HepG2 (cell line): ENCODE measurements around the gene GRP. TPM values are rescaled to one million over a fixed set of nuclear protein-coding genes. Genes with fewer than 3 reads are reported as not detected.

Experiments used
- ATAC-seq: fragments of 200-7000 bp; cut with Tn5 transposase; 3 replicates; pipeline ENCODE4 v1.9.1; 2020; ENCODE audit warnings: mild to moderate bottlenecking, moderate library complexity
- BruUV-seq: library from RNA; stranded (reverse); fragments of 400-500 nt; replicated peaks from 2 replicates; lab custom pipeline; 2021; lab: Mats Ljungman, UMichigan
- CTCF ChIA-PET: fragments of 300-600 bp; formaldehyde crosslinking; extraction: SDS; loops from one replicate; lab custom pipeline; 2021; ENCODE audit warnings: low total read pairs, inconsistent platforms, low intra/inter-chr PET ratio; lab: Yijun Ruan, JAX
- POLR2A ChIA-PET: fragments of 350-600 bp; sonication (Branson Sonifier 250); formaldehyde crosslinking; loops from one replicate; lab custom pipeline; 2020; ENCODE audit warnings: antibody characterized with exemption, inconsistent platforms; lab: Yijun Ruan, JAX
- DNase-seq: peaks from one replicate; pipeline ENCODE4 v3.0.0-alpha.2; 2015; ENCODE audit warnings: low spot score
- FAIRE-seq: peaks from 3 replicates; lab custom pipeline; 2011; peaks lifted over from hg19 to GRCh38; lab: Jason Lieb, UNC
- H2AFZ ChIP-seq: one replicate; pipeline ENCODE4 v1.6.1; 2011; ENCODE audit warnings: low read length, inconsistent platforms
- H3K27ac ChIP-seq: fragments of 300-600 bp; 3 replicates; pipeline ENCODE4 v1.8.0; 2011; ENCODE audit warnings: mixed run types, mild to moderate bottlenecking, mixed read lengths, low read length, inconsistent platforms; ENCODE audit not compliant: insufficient read depth; ENCODE audit errors: extremely low read length
- H3K27me3 ChIP-seq, 2 experiments: fragments of 200-600 bp in 1 of 2; 2 replicates in 1 of 2; 3 replicates in 1 of 2; pipeline versions ENCODE4 v1.6.0 to v1.8.0; 2011; ENCODE audit warnings: low read length in 2 of 2, mild to moderate bottlenecking in 2 of 2, moderate library complexity in 2 of 2, inconsistent platforms in 1 of 2; ENCODE audit not compliant: insufficient read depth in 2 of 2, control insufficient read depth in 1 of 2
- H3K36me3 ChIP-seq, 2 experiments: fragments of 200-600 bp in 1 of 2; replicated peaks in 1 of 2; 2 replicates in 1 of 2; 3 replicates in 1 of 2; pipeline versions ENCODE4 v1.5.1 to v1.8.0; 2011; ENCODE audit warnings: low read length in 2 of 2, inconsistent platforms in 1 of 2; ENCODE audit not compliant: insufficient read depth in 2 of 2, control insufficient read depth in 1 of 2
- H3K4me1 ChIP-seq: 2 replicates; pipeline ENCODE4 v1.5.1; 2012; ENCODE audit warnings: low read length, inconsistent platforms; ENCODE audit not compliant: insufficient read depth
- H3K4me2 ChIP-seq: 2 replicates; pipeline ENCODE4 v1.6.0; 2011; ENCODE audit warnings: low read depth, low read length, inconsistent platforms
- H3K4me3 ChIP-seq, 3 experiments: fragments of 200-600 bp in 1 of 3; sonication (generic), shearing (Covaris generic) in 1 of 3; replicated peaks in 1 of 3; 2 replicates each; pipeline ENCODE4 v1.5.1; 2011 to 2016; ENCODE audit warnings: low read length in 3 of 3, inconsistent platforms in 2 of 3, low read depth in 2 of 3, mild to moderate bottlenecking in 2 of 3, control low read depth in 1 of 3, mixed read lengths in 1 of 3; ENCODE audit not compliant: insufficient read depth in 1 of 3
- H3K79me2 ChIP-seq: one replicate; pipeline ENCODE4 v1.6.1; 2011; ENCODE audit warnings: low read length, inconsistent platforms; ENCODE audit not compliant: insufficient read depth
- H3K9ac ChIP-seq: 2 replicates; pipeline ENCODE4 v1.6.0; 2011; ENCODE audit warnings: mild to moderate bottlenecking, low read depth, low read length, inconsistent platforms; ENCODE audit not compliant: insufficient read depth
- H3K9me3 ChIP-seq: 2 replicates; pipeline ENCODE4 v1.5.1; 2012; ENCODE audit warnings: mild to moderate bottlenecking, low read length
- H4K20me1 ChIP-seq: 2 replicates; pipeline ENCODE4 v1.6.0; 2011; ENCODE audit warnings: inconsistent platforms, mild to moderate bottlenecking, low read length, moderate library complexity; ENCODE audit not compliant: insufficient read depth
- MAFF ChIP-seq: IDR thresholded peaks from 2 replicates; pipeline ENCODE4 v1.6.1; 2011; ENCODE audit warnings: low read depth, low read length, improper control_type of control experiment
- MAFK ChIP-seq, 2 experiments: IDR thresholded peaks in 1 of 2; conservative IDR thresholded peaks in 1 of 2; 2 replicates each; pipeline ENCODE4 v1.6.1; 2011; ENCODE audit warnings: improper control_type of control experiment in 2 of 2, low read length in 2 of 2
- PBX3 ChIP-seq: sonication (generic); formaldehyde crosslinking; IDR thresholded peaks from 2 replicates; pipeline ENCODE4 v1.8.1; 2023; ENCODE audit warnings: missing genetic modification reagents, inconsistent platforms, borderline replicate concordance
- RAD21 ChIP-seq: fragments of 450-650 bp; formaldehyde crosslinking; IDR thresholded peaks from 2 replicates; pipeline ENCODE4 v1.5.0; 2020; ENCODE audit warnings: mild to moderate bottlenecking
- SETDB1 ChIP-seq: sonication (generic); formaldehyde crosslinking; IDR thresholded peaks from 2 replicates; pipeline ENCODE4 v1.5.1; 2020; ENCODE audit warnings: missing genetic modification reagents, mild to moderate bottlenecking, borderline replicate concordance
- SMC3 ChIP-seq: IDR thresholded peaks from 2 replicates; pipeline ENCODE4 v1.6.1; 2011; ENCODE audit warnings: low read length, improper control_type of control experiment
- STAG1 ChIP-seq: sonication (generic); formaldehyde crosslinking; IDR thresholded peaks from 2 replicates; pipeline ENCODE4 v1.4.0; 2020; ENCODE audit warnings: missing genetic modification reagents
- ZBTB14 ChIP-seq: sonication (generic); formaldehyde crosslinking; IDR thresholded peaks from 2 replicates; pipeline ENCODE4 v1.4.0; 2020; ENCODE audit warnings: missing genetic modification reagents
- ZNF512B ChIP-seq: sonication (generic); formaldehyde crosslinking; IDR thresholded peaks from 2 replicates; pipeline ENCODE4 v1.5.1; 2020; ENCODE audit warnings: missing genetic modification reagents, mild to moderate bottlenecking, borderline replicate concordance
- ZNF841 ChIP-seq: sonication (generic); formaldehyde crosslinking; IDR thresholded peaks from 2 replicates; pipeline ENCODE4 v1.8.1; 2023; ENCODE audit warnings: missing genetic modification reagents, borderline replicate concordance
- WGBS: methylation state at CpG from one replicate; pipeline ENCODE4 v1.1.6; 2017; ENCODE audit warnings: low lambda C conversion rate; 5-methylcytosine and 5-hydroxymethylcytosine counted together
- in situ Hi-C: cut with HindIII; loops from 2 replicates; pipeline ENCODE4 v1.10.0; 2017; ENCODE audit warnings: low pct_unique_long_range_greater_than_20kb; ENCODE audit not compliant: extremely low pct_ligation_motif_present
- intact Hi-C: fragments of 100-400 bp; cut with micrococcal nuclease; formaldehyde crosslinking; loops from one replicate; pipeline ENCODE4 v1.10.0; 2022; ENCODE audit not compliant: unreplicated experiment
- polyA plus RNA-seq, 8 experiments: library from polyadenylated mRNA; depleted of rRNA in 3 of 8; stranded (reverse) in 7 of 8; unstranded in 1 of 8; fragments of >200 nt; fragmentation: Illumina TruSeq in 4 of 8; extraction: Trizol in 4 of 8; gene quantifications; 2 replicates each; pipeline versions ENCODE4 v1.2.1 to v1.2.3, GENCODE V29; 2011 to 2016; ENCODE audit warnings: low read depth in 4 of 8, missing spikeins in 1 of 8, mixed read lengths in 1 of 8; ENCODE audit not compliant: insufficient read depth in 1 of 8
- total RNA-seq, 5 experiments: library from RNA; depleted of rRNA; stranded (reverse); fragments of >200 nt; fragmentation: Illumina TruSeq; extraction: Trizol; gene quantifications; 2 replicates each; pipeline ENCODE4 v1.2.3, GENCODE V29; 2016; ENCODE audit warnings: low read depth in 1 of 5
- TF ChIP-seq, protein P1 (sequence below): sonication (generic); formaldehyde crosslinking; IDR thresholded peaks from 2 replicates; pipeline ENCODE4 v1.5.0; 2020; ENCODE audit warnings: mild to moderate bottlenecking, missing genetic modification reagents, moderate library complexity
- TF ChIP-seq, protein P2 (sequence below): sonication (generic); formaldehyde crosslinking; IDR thresholded peaks from 2 replicates; pipeline ENCODE4 v1.8.0; 2022; ENCODE audit warnings: mild to moderate bottlenecking, missing genetic modification reagents

The GRP gene
- total and polyA plus RNA-seq, 2 of the 13 experiments (the other 11 are each of a cell fraction or from before 2014, with no cell fraction given): not detected

- TF ChIP-seq ZNF512B (CRISPR knock-in tag): no peak
Measured at GRCh38 chr18:59246796-59247195, 26.8 kb downstream of the GRP start (continued).

DNA sequence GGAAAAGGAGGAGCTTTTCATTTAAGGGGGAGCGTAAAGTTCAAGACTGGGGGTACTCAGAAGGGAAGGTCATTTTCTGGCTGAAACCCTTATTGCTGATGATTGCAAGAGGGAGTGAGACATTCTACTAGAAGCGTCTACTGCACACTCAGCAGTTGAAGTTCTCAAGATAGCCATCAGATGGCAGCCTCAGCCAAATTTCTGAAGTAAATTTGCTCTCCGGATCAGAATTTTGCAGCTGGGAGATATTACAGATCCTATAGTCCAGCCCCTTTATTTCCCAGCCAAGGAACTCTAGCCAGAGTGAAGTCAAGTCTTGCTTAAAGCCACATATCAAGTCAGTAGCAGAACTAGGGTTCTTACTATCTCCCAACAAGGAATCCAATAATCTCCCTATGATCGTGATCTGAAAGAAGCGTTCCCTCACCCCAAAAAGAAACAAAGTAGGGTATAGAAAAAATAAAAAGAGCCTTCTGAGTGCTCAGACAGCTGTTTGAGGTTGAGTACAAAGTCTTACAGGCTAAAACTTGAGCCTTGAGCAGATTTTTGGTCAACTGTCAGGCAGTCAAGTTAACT lies 29.3 kb downstream of the GRP start:
- no TSS peak for BruUV-seq
- Histone ChIP-seq H3K4me1 (no peaks in the 10 kb centered on the region), H3K79me2 (no peaks in the 10 kb centered on the region), H3K9me3 (no peaks in the 10 kb centered on the region), H3K4me2 (no peak overlapping the region), H4K20me1 (no peaks in the 10 kb centered on the region), H3K9ac (no peak overlapping the region), H2AFZ (no peak overlapping the region), H3K36me3 (no peaks in the 10 kb centered on the region), H3K27me3 (peaks cover 3 to 6% of the 10 kb centered on the region in 2 experiments; a peak in 3 of 5 replicates), H3K27ac (no peak overlapping the region), H3K4me3 (no peak overlapping the region)
- DNase-seq: peak; percentile 58
- ATAC-seq: peak; percentile 82
- ChIA-PET CTCF (interaction anchor here (1.3 to 2.2 kb wide), 4 partner anchors 20 to 575 kb away, joined by 3 to 35 read pairs (median 12); no protein-coding TSS in a partner anchor), POLR2A (no interaction called here)
- no peak for TF ChIP-seq ZBTB14 (CRISPR knock-in tag)
- TF ChIP-seq SMC3: peak; percentile 61; the same call in 1 of the 2 replicates
- TF ChIP-seq, protein P1, sequence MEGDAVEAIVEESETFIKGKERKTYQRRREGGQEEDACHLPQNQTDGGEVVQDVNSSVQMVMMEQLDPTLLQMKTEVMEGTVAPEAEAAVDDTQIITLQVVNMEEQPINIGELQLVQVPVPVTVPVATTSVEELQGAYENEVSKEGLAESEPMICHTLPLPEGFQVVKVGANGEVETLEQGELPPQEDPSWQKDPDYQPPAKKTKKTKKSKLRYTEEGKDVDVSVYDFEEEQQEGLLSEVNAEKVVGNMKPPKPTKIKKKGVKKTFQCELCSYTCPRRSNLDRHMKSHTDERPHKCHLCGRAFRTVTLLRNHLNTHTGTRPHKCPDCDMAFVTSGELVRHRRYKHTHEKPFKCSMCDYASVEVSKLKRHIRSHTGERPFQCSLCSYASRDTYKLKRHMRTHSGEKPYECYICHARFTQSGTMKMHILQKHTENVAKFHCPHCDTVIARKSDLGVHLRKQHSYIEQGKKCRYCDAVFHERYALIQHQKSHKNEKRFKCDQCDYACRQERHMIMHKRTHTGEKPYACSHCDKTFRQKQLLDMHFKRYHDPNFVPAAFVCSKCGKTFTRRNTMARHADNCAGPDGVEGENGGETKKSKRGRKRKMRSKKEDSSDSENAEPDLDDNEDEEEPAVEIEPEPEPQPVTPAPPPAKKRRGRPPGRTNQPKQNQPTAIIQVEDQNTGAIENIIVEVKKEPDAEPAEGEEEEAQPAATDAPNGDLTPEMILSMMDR (CRISPR knock-in tag): peak; percentile 77
- peak; percentile 74 for TF ChIP-seq STAG1 (CRISPR knock-in tag)
- no peak for TF ChIP-seq SETDB1
- TF ChIP-seq PBX3 (CRISPR knock-in tag): no peak
- peak; percentile 61 for TF ChIP-seq MAFF
- peak; percentile 52 to 70; a peak in 3 of 4 replicates for TF ChIP-seq MAFK (conservative IDR thresholded peaks at IDR 0.05 in 1 of 2, IDR thresholded peaks at IDR 0.05 in 1 of 2; ENCODE audit: low read length in 2 of 2)
- peak; percentile 60 for TF ChIP-seq RAD21 (CRISPR knock-in tag)
- no peak for TF ChIP-seq ZNF841 (CRISPR knock-in tag)
- TF ChIP-seq, protein P2, sequence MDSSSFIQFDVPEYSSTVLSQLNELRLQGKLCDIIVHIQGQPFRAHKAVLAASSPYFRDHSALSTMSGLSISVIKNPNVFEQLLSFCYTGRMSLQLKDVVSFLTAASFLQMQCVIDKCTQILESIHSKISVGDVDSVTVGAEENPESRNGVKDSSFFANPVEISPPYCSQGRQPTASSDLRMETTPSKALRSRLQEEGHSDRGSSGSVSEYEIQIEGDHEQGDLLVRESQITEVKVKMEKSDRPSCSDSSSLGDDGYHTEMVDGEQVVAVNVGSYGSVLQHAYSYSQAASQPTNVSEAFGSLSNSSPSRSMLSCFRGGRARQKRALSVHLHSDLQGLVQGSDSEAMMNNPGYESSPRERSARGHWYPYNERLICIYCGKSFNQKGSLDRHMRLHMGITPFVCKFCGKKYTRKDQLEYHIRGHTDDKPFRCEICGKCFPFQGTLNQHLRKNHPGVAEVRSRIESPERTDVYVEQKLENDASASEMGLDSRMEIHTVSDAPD (CRISPR knock-in tag): no peak
- intact Hi-C loops (loop anchor here (1.0 to 2.0 kb wide), 4 partner anchors 20 to 574 kb away; no protein-coding TSS in a partner anchor), in situ Hi-C loops (no loop called here)
- peak; percentile 50 for FAIRE-seq
- 21% methylated on average over 5 of the region's 5 CpGs for WGBS
